Activated CD8-positive, alpha-beta memory T cell treated with anti-CD3 and anti-CD28 coated beads for 48 hours (primary cell): Measurements from ENCODE around the gene SYTL4.

Source experiments
- DNase-seq, 3 experiments: peaks; one replicate each; pipeline ENCODE4 v3.0.0-alpha.2; 2020; ENCODE audit warnings: low read depth in 2 of 3, low spot score in 2 of 3

The SYTL4 gene

GRCh38 chrX:100695302-100695701 is 36.6 kb downstream of the SYTL4 start:
- no peak for DNase-seq

DNA sequence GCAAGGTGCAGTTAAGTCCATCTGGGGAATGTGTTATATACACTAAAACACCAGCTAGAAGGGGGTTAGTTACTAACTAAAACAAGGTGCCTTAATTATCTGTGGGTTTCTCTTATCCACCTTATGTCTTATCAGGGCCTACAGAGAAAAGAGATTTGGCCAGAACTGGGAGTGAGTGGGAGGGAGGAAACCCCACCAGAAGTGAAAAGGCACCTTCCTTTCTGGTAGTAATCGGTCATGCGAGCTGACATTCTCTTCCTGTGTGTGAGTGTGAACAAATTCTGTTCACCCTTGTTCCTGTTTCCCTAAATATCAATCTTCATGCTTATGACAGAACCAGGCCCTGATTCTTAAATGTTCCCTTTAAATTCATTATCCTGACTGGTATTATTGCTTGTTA is 44.4 kb downstream of the SYTL4 start:
- DNase-seq: no peak

- no peak for DNase-seq
Measured at GRCh38 chrX:100687128-100687527, 44.8 kb downstream of the SYTL4 start.

DNA sequence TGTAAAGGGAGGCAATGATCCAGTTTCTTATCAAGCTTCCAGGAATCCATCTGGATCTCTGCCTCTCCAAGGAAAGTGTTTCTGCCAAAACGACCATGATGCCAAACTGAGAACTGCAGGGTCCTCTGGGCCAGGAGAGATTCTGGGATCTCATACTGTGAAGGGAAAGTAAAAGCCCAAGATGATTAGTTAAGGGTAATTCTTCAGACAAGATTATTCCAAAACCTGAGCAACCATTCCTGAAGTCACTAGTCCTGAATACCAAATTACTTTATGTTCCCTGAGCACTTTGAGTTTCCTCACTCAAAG is 46.0 kb downstream of the SYTL4 start:
- no peak for DNase-seq

DNA sequence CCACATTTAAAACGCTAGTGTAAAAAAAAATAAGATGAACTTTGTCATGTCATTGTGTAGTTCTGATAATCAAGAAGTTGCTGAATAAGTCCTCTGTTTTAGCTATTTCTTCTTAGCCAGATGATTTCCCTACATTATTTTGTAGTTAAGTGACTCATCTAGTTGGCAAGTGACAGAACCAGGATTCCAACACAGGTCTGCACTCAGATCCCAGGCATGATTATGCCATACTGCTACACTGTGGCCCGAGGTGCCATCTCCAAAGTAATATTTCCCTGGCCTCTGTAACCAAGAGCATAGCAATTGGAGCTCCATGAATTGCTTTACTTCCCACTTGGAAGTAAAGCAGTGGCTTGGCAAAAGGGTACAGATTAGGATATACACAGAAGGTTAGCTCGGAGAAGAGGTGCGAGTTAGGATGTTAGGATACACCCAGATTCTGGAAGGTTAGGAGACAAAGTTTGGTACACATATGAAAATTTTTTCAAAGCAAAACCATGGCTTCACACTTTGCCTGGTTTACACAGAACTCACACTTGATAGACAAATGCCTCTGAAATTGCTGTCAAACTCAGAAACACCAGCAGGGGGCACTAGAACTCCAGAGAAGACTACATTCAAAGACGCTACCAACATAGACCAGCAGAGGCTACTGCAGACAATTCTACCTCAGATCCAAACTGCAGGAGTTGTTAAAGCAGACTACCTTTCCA is 46.5 kb downstream of the SYTL4 start:
- DNase-seq: peak in 2 of 3 experiments; percentile 27 to 32

DNA sequence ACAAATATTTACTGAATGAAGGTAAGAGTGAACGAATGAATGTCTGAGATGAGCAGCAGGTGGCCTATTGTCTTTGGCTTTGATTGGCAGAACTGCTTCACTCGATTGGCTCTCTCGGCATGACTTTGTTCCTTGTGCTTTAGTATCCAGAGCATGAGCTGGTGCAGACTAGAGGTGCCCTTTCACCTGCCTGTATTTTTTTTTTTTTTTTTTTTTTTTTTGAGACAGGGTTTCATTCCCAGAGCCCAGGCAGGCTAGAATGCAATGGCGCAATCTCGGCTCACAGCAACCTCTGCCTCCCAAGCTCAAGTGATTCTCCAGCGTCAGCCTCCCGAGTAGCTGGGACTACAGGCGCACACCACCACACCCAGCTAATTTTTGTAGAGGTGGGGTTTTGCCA is 49.0 kb downstream of the SYTL4 start:
- DNase-seq: no peak

DNA sequence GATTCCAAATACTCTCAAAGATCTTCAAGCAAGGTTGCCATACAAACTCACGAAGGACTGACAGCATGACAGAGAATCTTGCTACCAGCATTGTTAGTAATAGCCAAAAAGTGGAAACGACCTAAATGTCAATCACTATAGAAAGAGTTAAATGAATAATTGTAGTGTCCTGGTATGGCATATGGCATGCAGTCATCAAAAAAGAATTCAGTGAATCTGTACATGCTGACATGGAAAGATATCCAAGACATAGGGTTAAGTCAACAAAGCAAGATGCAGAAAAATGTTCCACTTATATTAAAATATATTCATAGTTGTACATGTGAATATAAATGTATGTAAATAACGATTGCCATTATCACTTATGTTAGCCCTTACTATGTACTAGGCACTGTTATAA is 50.3 kb downstream of the SYTL4 start:
- DNase-seq: no peak

DNA sequence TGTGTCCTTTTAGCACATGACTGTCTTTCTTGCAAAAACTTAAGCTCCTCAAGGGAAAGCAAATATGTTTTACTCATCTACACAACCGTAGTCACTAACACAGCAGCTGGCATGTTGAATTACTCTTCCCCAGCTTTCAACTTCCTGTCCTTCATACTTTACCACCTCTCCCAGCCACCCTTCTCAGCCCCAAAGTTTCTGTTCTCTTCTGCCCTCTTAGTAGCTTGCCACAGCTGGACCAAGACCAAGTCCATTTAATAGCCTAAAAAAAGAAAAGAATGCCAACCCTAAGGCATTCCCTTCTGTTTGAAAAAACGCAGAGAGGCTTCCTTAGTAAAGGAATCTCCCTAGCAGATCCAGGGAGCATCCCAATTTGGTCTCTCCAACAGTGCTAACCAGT is 51.2 kb downstream of the SYTL4 start:
- DNase-seq: no peak

GRCh38 chrX:100677611-100678181 is 54.2 kb downstream of the SYTL4 start:
- no peak for DNase-seq

DNA sequence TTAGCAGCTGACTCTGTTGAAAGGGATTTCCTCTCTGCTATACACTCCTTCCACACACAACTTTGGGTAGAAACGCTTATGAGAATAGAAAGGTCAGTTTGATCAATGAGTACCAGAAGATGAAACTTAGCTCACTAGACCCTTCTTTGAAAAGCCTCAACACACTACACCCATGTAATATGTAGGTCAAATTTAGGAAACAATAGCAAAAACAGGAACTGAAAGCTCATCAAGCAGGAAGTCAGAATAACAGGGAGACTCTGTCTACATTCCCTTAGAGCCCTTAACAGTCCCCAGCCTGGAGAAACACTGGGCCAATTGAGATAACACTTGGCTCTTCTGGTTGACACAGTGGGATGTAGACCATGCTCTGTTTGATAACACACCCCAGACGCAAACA is 57.2 kb downstream of the SYTL4 start:
- DNase-seq: no peak

DNA sequence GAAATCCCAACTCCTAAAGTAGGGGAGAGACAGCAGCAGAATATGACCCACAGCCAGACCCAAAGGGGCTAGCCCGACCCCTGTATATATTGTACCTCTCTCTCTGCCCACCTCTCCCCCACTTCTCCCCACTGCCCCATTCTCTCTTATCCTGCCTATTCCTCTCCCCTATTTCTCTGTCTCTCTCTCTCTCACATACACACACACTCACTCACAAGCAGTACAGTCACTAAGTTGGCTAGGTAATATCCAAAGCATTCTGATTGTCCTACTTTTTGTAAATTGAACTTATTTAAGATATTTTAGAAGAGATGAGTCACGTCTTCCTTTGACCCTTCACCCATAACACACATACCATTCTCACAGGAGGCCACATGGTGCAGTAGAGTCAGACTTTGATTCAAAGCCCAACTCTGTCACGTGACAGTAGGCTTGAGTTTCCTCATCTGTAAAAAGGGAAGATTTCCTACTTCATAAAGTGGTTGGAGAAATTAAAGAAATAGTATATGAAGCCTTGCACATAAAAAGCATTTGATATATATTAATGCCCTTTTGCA is 58.4 kb downstream of the SYTL4 start:
- DNase-seq: no peak

- DNase-seq: no peak
Measured at GRCh38 chrX:100672966-100673365, 59.0 kb downstream of the SYTL4 start.

DNA sequence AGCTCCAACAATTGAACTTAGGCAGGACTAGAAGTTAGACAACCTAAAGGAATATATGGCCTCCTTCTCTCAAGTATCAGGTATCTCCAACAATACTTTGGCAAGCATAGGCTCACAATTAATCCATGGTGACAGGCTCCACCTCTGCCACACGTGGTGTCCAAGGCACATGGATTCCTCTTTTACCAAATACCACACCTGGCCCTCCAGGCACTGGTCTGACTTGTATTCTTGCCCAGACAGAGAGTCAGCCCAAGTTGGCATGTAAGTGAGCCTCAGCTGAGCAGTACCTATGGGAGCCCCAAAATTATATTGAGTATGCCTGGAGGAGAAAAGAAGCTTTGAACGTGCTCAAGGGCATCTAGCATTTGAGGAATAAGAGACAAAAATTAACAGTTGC is 68.3 kb downstream of the SYTL4 start:
- DNase-seq: no peak

GRCh38 chrX:100662796-100663195 is 69.1 kb downstream of the SYTL4 start:
- no peak for DNase-seq

DNA sequence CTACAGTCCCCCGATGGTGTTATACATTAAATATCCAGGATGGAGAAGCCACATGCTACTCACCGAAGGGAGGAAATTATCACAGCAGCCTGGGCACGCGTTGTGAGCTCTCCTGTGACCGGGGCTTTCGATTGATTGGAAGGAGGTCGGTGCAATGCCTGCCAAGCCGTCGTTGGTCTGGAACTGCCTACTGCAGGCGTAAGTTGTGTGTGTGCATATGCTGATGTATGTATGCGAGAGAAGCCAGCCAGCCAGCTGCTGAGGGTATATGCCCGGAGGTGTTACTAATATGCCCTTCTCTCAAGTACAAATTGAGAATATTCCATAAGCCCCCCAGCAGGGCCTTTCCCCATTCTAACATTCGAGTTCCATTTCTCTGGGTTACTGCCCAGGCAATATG is 69.8 kb downstream of the SYTL4 start:
- no peak for DNase-seq

GRCh38 chrX:100659431-100660137 is 72.3 kb downstream of the SYTL4 start:
- DNase-seq: no peak

DNA sequence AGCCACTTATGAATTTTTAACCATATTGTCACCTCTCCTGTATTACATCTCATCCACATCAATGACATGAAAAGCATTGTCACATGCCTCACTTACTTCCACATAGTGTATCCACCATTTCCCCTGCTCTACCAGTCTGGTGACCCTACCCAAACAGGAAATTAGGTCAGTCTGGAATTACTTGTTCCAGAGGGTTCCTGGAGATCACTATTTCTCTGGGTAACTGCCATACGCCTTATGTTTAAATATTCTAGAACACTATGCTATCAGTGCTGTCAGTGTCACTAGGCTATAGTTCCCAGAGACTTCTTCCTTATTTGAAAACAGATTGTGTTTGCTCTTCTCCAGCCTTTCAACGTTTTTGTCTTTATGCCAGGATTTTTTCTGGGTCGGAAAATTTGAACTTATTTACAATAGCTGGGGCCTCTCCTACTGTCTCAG is 73.0 kb downstream of the SYTL4 start:
- DNase-seq: no peak

GRCh38 chrX:100654261-100654660 is 77.7 kb downstream of the SYTL4 start:
- no peak for DNase-seq

DNA sequence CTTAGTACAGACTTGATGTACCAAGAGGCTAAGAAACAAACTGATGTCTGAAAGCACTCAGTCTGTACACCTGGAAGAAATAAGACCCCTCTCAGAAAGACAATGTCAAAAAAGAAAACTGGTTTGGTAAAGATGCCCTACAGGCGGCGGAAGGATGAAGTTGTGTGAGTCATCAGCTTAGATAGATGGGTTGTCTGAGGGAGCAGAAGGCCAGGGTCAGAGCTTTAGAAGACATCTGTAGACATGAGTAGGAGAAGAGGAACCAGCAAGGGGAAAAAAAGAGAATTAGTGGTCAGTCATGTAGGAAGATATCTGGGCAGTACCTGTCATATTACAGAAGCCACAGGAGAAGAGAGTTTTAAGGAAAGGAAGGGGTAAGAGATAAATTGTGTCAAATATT is 79.7 kb downstream of the SYTL4 start:
- DNase-seq: no peak

DNA sequence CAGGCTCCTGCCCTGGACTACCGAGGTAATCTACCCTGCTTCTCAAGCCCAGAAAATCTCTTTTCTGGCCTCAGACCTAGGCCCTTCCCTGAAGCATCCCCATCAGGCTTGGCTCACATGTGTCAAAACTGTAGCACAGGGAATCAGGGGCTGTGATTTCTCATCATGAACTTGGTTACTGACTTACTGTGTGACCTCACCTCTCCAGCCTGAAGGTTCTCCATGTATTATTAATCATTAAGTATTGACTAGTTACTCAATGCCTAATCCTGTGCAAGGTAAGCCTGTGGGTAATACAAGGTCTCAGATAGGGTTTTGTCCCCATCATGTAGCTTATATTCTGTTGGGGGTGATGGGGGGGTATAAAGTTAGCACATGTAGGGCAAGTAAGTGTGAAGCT is 81.1 kb downstream of the SYTL4 start:
- no peak for DNase-seq

DNA sequence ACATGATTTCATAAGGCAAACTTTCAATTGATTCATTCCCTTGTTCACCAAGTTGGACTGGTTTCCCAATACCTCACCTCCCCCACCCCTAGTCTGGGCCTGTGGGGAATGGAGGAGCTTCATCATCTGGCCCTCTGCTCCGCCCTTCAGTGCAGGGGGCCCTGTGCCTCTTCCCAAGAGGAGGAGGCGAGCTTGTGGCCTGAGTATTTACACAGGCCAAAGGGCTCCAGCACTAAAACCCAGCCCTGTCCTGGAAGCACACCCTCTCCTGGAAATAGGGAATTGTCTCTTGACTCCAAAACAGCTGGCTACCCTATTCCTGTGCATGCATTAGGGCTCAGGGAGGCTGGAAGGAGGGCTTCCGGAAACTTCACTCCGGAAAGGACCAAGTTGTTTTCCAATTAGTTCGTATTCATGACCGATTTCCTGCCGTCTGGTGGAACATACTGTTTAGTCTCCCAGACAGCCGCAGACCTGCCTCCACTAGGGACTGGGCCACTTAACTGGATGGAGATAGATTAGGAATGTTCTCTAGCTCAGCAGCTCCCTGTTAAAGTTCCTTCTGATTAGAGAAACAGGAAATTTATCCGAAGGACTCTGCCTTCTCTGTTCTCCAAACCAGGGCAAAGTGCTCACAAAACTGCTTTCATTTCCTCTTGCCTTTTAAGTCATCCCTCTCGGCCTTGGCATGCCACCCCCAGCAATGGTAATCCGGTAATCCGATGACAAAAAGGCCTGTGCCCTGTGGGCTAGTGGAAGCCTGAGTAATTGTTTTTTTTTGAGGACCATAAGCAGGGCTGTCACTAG is 82.2 kb downstream of the SYTL4 start:
- DNase-seq: no peak
